Measurements from ENCODE around the gene ZBTB48.
A peak's percentile ranks its signal among the peaks of the same experiment; 100 is the strongest.
"Not testable (repeated sequence)": the region's sequence is repeated elsewhere in the genome, so short reads cannot be mapped to it uniquely, and the experiment has no call there.

Gene ZBTB48

DNA sequence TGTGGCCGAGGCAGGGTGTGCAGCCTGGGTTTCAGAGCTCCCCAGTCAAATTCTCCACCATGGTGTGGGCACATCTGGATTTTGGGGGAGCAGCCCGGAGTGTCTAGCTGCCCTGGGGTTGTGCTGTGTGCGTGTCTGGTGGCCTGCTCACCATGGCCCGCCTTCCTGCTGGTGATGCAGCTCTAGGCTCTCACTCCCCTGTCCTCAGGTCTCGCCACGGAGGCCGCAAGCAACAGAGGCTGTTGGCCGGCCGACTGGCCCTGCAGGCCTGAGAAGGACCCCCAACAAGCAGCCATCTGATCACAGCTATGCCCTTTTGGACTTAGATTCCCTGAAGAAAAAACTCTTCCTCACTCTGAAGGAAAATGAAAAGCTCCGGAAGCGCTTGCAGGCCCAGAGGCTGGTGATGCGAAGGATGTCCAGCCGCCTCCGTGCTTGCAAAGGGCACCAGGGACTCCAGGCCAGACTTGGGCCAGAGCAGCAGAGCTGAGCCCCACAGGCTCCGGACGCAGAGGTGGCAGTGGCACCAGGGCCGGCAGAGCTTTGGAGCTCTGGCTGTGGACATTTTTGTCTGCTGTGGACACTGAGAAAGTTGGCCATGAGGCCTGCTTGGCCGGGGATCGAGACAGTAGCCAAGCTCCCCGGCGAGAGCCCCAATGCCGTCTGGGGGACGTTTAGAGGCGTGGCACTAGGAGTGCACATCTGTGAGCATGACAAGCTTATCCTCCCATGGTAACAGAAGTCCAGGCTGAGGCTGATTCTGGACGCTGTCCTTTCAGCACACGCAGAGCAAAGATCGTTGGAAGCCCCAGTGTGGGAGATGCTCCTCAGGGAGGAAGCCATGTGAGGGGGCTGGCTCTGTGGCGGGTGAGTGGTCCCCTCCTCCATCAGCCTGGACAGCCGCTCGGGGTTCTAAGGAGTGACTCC is 53.1 kb downstream of the ZBTB48 start:
- no peak overlapping the region for H3K27ac ChIP-seq
- no peak overlapping the region for H3K4me2 ChIP-seq (ENCODE audit: low read length)
- TF ChIP-seq, protein P1, sequence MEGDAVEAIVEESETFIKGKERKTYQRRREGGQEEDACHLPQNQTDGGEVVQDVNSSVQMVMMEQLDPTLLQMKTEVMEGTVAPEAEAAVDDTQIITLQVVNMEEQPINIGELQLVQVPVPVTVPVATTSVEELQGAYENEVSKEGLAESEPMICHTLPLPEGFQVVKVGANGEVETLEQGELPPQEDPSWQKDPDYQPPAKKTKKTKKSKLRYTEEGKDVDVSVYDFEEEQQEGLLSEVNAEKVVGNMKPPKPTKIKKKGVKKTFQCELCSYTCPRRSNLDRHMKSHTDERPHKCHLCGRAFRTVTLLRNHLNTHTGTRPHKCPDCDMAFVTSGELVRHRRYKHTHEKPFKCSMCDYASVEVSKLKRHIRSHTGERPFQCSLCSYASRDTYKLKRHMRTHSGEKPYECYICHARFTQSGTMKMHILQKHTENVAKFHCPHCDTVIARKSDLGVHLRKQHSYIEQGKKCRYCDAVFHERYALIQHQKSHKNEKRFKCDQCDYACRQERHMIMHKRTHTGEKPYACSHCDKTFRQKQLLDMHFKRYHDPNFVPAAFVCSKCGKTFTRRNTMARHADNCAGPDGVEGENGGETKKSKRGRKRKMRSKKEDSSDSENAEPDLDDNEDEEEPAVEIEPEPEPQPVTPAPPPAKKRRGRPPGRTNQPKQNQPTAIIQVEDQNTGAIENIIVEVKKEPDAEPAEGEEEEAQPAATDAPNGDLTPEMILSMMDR (IDR thresholded peaks at IDR 0.05): no peak
- no peak overlapping the region for H2AFZ ChIP-seq
- no peak overlapping the region for H3K4me3 ChIP-seq (ENCODE audit: low read depth, low read length)
- no peak overlapping the region for H3K9ac ChIP-seq
- no peaks in the 10 kb centered on the region for H3K27me3 ChIP-seq (ENCODE audit: control insufficient read depth, insufficient read depth, low read length)
- H3K79me2 ChIP-seq: peaks cover 2% of the 10 kb centered on the region
- H3K36me3 ChIP-seq (ENCODE audit: control insufficient read depth, insufficient read depth, low read length): no peaks in the 10 kb centered on the region
- H3K9me3 ChIP-seq (ENCODE audit: control insufficient read depth, low read length): no peaks in the 10 kb centered on the region
- H3K4me1 ChIP-seq: no peaks in the 10 kb centered on the region

DNA sequence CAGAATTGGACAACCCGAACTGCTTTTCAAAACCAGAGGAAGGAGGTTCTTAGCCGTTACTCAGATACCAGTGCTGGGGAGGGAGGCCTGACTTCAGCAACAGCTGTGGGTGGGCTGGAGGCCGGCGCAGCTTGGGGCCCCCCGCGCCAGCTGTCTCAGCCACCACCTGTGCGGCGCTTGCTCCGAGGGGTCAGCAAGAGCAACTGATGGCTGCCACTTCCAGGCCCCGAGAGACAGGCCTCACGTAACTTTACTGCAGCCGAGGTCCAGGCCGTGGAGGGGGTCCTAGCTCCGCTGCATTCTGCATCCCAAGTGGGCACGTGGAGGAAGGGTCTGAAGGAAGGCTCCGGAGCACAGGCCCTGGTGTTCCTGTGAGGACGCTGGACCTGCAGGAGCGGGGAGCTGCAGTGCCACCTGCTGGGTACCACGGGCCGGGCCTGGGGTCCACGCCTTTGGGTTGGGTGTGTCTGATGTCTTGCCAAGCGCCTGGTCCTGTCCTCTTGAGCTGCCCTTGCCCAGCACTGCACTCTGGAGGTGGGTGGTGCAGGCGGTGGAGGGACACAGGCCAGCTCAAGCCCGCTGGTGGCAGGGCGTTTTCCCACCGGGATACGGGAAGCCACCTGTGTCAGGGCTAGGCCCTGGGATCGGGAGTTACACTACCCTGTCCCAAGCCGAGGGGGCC is 54.7 kb downstream of the ZBTB48 start:
- Histone ChIP-seq H3K79me2 (no peaks in the 10 kb centered on the region), H3K27me3 (ENCODE audit: control insufficient read depth, insufficient read depth, low read length) (no peaks in the 10 kb centered on the region), H3K9me3 (ENCODE audit: control insufficient read depth, low read length) (no peaks in the 10 kb centered on the region), H3K4me3 (ENCODE audit: low read depth, low read length) (no peak overlapping the region), H2AFZ (no peak overlapping the region), H3K4me2 (ENCODE audit: low read length) (no peak overlapping the region), H3K36me3 (ENCODE audit: control insufficient read depth, insufficient read depth, low read length) (no peaks in the 10 kb centered on the region), H3K27ac (no peak overlapping the region), H3K4me1 (no peaks in the 10 kb centered on the region), H3K9ac (no peak overlapping the region)
- TF ChIP-seq, protein P1 (IDR thresholded peaks at IDR 0.05): peak; percentile 40

DNA sequence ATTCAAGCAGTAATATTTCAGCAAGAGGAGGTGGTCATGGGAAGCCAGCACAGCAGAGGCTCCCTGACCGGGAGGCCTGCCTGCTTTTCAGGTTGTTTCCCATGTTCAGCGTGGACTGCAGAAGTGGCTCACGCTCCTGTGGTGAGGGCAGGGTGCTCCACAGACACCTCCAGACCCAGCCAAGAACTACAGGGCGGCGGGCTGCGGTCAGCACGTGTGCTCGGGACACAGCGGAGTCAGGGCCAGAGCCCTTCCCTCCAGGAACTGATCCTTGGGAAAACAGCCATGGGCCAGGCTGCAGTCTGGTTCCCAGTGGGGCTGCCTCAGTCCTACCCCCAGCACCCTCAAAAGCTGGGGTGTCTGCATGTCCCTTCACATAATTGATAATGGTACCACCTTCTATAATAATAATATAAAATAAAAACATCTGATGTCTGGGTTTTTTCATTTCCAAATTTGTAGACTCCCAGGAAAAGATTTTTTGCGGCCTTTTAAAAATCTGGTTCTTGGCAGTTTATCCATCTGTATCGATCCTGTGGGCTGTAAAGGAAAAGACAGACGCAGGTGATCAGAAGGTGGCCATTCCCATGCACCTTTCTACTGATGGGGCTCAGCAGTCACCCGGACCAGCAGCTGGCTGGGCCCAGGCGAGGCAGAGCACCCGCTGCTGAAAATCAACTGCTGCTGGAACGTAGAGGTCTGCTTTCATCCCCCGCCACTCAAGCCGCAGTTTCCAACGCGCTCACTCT is 55.5 kb downstream of the ZBTB48 start:
- no peaks in the 10 kb centered on the region for H3K4me1 ChIP-seq
- H3K4me3 ChIP-seq (ENCODE audit: low read depth, low read length): no peak overlapping the region
- H2AFZ ChIP-seq: no peak overlapping the region
- no peaks in the 10 kb centered on the region for H3K27me3 ChIP-seq (ENCODE audit: control insufficient read depth, insufficient read depth, low read length)
- H3K9ac ChIP-seq: no peak overlapping the region
- no peaks in the 10 kb centered on the region for H3K79me2 ChIP-seq
- TF ChIP-seq, protein P1 (IDR thresholded peaks at IDR 0.05): no peak
- H3K9me3 ChIP-seq (ENCODE audit: control insufficient read depth, low read length): no peaks in the 10 kb centered on the region
- H3K27ac ChIP-seq: no peak overlapping the region
- H3K36me3 ChIP-seq (ENCODE audit: control insufficient read depth, insufficient read depth, low read length): no peaks in the 10 kb centered on the region
- H3K4me2 ChIP-seq (ENCODE audit: low read length): no peak overlapping the region

DNA sequence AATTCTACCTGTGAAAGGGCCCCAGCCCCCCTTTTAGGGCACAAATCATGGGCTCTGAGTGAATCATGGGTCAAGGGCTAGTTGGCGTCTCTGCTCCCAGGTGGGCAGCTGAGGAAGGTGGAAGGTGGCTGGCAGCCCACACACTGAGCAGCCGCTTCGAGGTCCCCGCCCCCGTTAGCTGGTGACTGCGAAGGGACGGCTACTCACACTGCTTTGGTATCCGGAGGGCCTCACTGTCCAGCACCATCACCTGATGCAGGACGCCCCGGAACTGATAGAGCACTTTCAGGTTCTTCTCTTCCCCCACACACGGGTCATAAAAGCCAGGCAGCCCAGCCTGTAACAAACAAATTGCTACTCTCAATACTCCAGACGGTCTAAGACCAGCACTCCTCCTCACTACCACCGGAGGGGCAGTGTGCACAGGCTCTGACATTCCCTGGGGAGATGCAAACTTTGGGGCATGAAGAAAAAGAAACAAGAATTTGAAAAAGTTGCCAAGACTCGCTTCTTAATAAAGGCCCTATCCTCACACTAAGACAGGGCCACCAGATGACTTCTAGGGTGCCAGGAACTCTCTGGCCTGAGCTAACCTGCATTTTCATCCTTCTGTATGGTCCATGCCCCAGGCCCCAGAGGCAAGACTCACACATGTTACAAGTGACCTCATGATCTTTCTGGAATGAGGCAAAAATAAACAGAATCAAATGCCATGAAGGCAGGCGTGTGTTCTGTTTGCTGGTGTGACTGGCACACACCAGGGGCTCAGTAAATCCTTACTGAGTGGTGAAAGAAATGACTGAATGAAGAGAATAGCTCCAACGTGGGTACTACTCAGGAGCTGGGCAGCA is 56.3 kb downstream of the ZBTB48 start:
- H3K9ac ChIP-seq: no peak overlapping the region
- H3K4me2 ChIP-seq (ENCODE audit: low read length): no peak overlapping the region
- H3K36me3 ChIP-seq (ENCODE audit: control insufficient read depth, insufficient read depth, low read length): no peaks in the 10 kb centered on the region
- H3K4me1 ChIP-seq: no peaks in the 10 kb centered on the region
- no peaks in the 10 kb centered on the region for H3K79me2 ChIP-seq
- H3K4me3 ChIP-seq (ENCODE audit: low read depth, low read length): no peak overlapping the region
- TF ChIP-seq, protein P1 (IDR thresholded peaks at IDR 0.05): no peak
- no peaks in the 10 kb centered on the region for H3K27me3 ChIP-seq (ENCODE audit: control insufficient read depth, insufficient read depth, low read length)
- H3K27ac ChIP-seq: no peak overlapping the region
- no peak overlapping the region for H2AFZ ChIP-seq
- H3K9me3 ChIP-seq (ENCODE audit: control insufficient read depth, low read length): no peaks in the 10 kb centered on the region

DNA sequence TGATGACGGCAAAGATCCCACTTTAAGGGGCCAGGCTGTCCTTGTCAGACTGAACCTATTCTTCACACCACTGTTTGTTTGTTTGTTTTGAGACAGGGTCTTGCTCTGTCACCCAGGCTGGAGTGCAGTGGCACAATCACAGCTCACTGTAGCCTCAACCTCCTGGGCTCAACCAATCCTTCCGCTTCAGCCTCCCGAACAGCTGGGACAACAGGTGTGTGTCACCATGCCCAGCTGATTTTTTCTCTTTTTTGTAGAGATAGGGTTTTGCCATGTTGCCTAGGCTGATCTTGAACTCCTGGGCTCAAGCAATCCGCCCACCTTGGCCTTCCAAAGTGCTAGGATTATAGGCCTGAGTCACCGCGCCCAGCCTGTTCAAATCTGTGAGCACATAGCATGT is 57.0 kb downstream of the ZBTB48 start:
- not testable (repeated sequence) for H3K27me3 ChIP-seq (ENCODE audit: control insufficient read depth, insufficient read depth, low read length); H3K36me3 ChIP-seq (ENCODE audit: control insufficient read depth, insufficient read depth, low read length); H3K9ac ChIP-seq; H3K27ac ChIP-seq; H3K4me2 ChIP-seq (ENCODE audit: low read length); H3K4me3 ChIP-seq (ENCODE audit: low read depth, low read length); H3K4me1 ChIP-seq; H2AFZ ChIP-seq; H3K79me2 ChIP-seq; H3K9me3 ChIP-seq (ENCODE audit: control insufficient read depth, low read length)

Data from parathyroid adenoma (tissue), 2 donors.